ENCODE data around the gene HDHD2. TPM values are rescaled to one million over a fixed set of nuclear protein-coding genes. Genes with fewer than 3 reads are reported as not detected.
"Not testable (repeated sequence)": the region's sequence is repeated elsewhere in the genome, so short reads cannot be mapped to it uniquely, and the experiment has no call there.

HDHD2 gene, protein sequence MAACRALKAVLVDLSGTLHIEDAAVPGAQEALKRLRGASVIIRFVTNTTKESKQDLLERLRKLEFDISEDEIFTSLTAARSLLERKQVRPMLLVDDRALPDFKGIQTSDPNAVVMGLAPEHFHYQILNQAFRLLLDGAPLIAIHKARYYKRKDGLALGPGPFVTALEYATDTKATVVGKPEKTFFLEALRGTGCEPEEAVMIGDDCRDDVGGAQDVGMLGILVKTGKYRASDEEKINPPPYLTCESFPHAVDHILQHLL
- total RNA-seq = 10 to 100 TPM; 25.4 to 50.0 (median 39.8) TPM

DNA sequence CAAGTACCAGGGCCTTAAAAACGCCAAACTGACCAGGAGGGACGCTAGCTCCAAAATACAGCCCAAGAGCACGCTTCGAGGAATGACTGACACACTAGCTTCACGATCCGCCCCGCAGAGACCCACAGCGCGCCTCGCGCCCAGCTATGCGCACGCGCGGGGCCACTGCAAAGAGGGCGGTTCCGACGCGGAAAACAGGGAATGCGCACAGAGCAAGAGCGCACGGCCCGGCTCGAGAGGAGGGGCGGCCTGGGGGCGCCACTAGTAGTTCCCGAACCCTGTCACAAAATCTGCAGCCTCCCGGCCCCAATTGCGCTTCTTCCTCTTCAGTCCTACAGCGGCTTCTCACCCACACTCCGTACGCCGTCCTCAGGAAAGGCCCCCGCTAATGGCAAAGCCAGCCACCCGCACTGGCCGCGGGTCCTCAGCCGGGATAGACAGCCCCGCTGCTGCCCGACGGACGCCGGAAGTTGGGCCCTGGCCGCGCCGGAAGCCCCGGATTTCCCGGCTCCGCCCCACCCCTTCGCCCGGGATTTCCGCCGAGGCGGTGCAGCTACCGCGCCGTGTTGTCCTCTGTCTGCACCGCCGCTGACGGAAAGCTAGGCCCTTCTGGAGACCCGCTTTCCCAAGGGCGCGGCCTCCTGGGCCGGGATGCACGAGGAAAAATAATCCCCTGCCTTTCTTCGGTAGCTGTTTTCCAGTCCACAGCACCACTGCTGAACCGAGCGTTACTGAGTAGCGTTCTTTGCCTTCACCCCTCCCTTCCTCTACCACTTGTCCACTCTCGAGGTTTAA, at the start of gene HDHD2:
TSS of gene HDHD2 (minus strand) at position 472 of the 795 bp plus-strand sequence. CDS start 14,061 bp downstream, outside the sequence.
- peak; percentile 89 to 96 (median 94) for ATAC-seq (replicated peaks in 6 of 8)
- H3K4me3 ChIP-seq = peak within 1 kb of the TSS; percentile 61 to 98 (median 70)
- H3K4me1 ChIP-seq (replicated peaks in 1 of 2) = peaks cover 4 to 9% of the 10 kb centered on the region in 2 donors
- 0 to 7% (median 1%) methylated on average over 2 to 17 of the region's 70 CpGs; no CpG with 5 or more reads in 4 of the 10 experiments for WGBS, 10 experiments
- in situ Hi-C loops (cut with MboI; ENCODE audit: low pct_unique_long_range_greater_than_20kb in 2 of 9, low sequenced_read_pairs in 9 of 9, unreplicated experiment in 9 of 9) = no loop called here
- H3K27ac ChIP-seq = peak within 1 kb of the TSS; percentile 87 to 95

DNA sequence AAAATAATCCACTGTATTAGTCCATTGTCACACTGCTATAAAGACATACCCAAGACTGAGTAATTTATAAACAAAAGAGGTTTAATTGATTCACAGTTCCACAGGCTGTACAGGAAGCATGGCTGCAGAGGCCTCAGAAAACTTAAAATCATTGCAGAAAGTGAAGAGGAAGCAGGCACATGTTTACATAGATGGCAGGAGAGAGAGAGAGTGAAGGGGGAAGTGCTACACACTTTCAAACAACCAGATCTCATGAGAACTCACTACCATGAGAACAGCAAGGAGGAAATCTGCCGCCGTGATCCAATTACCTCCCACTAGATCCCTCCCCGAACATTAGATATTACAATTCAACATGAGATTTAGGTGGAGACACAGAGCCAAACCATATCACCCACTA, 45.7 kb upstream of the HDHD2 start:
- in situ Hi-C loops (cut with MboI; ENCODE audit: low pct_unique_long_range_greater_than_20kb in 2 of 9, low sequenced_read_pairs in 9 of 9, unreplicated experiment in 9 of 9) = not testable (repeated sequence)
- 0 to 100% (median 82%) methylated on average over 1 to 3 of the region's 3 CpGs; no CpG with 5 or more reads in 5 of the 10 experiments for WGBS, 10 experiments

DNA sequence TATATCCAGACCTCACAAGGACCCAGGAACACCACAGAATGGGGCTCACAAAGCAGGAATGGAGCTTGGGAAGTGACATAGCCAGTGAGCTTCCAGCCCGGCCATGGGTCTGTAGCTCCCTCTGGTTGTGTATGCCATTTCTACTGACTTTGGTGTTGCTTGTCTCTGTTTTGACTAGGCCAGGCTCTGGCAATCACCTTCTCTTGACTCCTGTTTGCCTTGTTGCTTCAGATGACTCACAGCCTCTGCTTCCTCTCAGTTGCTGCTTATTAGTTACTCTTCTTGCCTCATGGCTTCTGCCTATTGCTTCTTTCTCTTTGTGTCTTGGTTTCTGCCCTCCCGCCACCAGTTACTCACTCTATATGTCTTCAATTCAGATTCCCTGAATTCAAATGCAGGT, 41.7 kb upstream of the HDHD2 start:
- 50 to 100% (median 81%) methylated on average over 1 to 2 of the region's 2 CpGs; no CpG with 5 or more reads in 2 of the 10 experiments for WGBS, 10 experiments
- no peak for ATAC-seq (replicated peaks in 6 of 8)
- Histone ChIP-seq H3K27ac (no peak overlapping the region), H3K4me3 (no peak overlapping the region), H3K4me1 (replicated peaks in 1 of 2) (no peaks in the 10 kb centered on the region)
- in situ Hi-C loops (cut with MboI; ENCODE audit: low pct_unique_long_range_greater_than_20kb in 2 of 9, low sequenced_read_pairs in 9 of 9, unreplicated experiment in 9 of 9) = no loop called here

More for the DNA sequence above, 45.7 kb upstream of the HDHD2 start:
- H3K27ac ChIP-seq; H3K4me3 ChIP-seq; H3K4me1 ChIP-seq (replicated peaks in 1 of 2); ATAC-seq (replicated peaks in 6 of 8): not testable (repeated sequence)

DNA sequence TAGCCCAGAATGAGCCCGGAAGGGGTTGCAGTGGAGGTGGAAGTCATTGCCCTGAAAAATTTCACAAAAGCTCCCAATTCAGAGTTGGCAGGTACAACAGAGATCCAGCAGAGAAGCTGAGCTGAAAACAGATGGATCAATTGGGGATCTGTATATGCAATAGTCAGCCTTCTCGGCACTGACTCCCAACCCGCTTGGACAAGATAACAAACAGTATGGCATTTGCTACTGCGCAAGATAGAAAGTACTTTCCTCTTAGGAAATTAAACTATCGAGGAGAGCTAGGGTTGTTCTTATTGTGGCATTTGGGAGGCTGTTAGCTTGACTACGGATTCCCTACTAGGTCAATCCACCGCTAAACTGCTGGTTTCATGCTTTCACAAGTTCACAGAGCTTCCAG, 37.4 kb upstream of the HDHD2 start:
- in situ Hi-C loops (cut with MboI; ENCODE audit: low pct_unique_long_range_greater_than_20kb in 2 of 9, low sequenced_read_pairs in 9 of 9, unreplicated experiment in 9 of 9) = no loop called here
- no peak for ATAC-seq (replicated peaks in 6 of 8)
- WGBS, 10 experiments = 55 to 100% (median 88%) methylated on average over 2 to 7 of the region's 7 CpGs; no CpG with 5 or more reads in 2 of the 10 experiments
- H3K4me1 ChIP-seq (replicated peaks in 1 of 2) = no peaks in the 10 kb centered on the region
- H3K4me3 ChIP-seq = no peak overlapping the region
- no peak overlapping the region for H3K27ac ChIP-seq

DNA sequence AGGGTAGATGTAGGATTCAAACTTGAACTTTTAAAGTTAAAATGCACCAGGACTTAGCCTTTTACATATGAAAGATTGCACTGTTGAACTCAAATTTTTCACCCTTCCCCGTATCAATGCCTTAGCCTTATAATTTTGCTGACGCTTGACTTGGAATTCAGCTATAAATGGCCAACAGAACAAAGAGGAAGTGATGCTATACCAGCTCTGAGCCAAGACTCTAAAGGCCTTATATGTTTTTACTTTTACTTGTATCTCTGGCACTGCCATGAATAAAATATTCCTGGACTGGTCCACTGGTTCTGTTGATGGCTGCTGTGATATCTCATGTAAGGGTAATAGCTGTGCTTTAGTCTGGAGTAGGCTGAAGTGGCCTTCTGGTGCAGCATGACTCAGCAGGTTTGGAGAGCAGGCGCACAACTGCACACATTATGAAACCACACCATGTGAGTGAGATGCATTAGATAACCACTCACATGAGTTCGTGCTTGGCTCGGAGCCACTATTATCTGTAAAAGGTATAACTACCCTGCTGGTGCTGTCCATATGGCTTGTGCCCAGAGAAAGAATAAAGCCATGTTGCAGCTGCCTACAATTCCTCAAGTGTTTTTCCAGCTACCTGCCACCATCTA, 34.2 kb upstream of the HDHD2 start:
- in situ Hi-C loops (cut with MboI; ENCODE audit: low pct_unique_long_range_greater_than_20kb in 2 of 9, low sequenced_read_pairs in 9 of 9, unreplicated experiment in 9 of 9) = no loop called here
- WGBS, 10 experiments = 34 to 90% (median 83%) methylated on average over 1 to 5 of the region's 5 CpGs; no CpG with 5 or more reads in 3 of the 10 experiments
- Histone ChIP-seq H3K4me3 (no peak overlapping the region), H3K27ac (no peak overlapping the region), H3K4me1 (replicated peaks in 1 of 2) (peaks cover 0 to 3% of the 10 kb centered on the region in 2 donors)
- ATAC-seq (replicated peaks in 6 of 8) = peak in 6 of 8 experiments; percentile 32 to 86 (median 62)

DNA sequence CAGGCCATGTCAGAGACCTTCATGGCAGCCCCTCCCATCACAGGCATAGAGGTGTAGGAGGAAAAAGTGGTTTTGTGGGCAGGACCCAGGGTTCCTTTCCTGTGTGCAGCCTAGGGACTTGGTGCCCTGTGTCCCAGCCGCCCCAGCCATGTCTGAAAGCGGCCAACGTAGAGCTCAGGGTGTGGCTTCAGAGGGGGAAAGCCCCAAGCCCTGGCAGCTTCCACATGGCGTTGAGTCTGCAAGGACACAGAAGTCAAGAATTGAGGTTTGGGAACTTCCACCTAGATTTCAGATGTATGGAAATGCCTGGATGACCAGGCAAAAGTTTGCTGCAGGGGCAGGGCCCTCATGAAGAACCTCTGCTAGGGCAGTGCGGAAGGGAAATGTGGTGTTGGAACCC, 31.9 kb upstream of the HDHD2 start:
- ATAC-seq (replicated peaks in 6 of 8); in situ Hi-C loops (cut with MboI; ENCODE audit: low pct_unique_long_range_greater_than_20kb in 2 of 9, low sequenced_read_pairs in 9 of 9, unreplicated experiment in 9 of 9); H3K4me1 ChIP-seq (replicated peaks in 1 of 2); H3K27ac ChIP-seq; H3K4me3 ChIP-seq: not testable (repeated sequence)
- WGBS, 10 experiments = 25 to 100% (median 80%) methylated on average over 1 to 3 of the region's 5 CpGs; no CpG with 5 or more reads in 5 of the 10 experiments

DNA sequence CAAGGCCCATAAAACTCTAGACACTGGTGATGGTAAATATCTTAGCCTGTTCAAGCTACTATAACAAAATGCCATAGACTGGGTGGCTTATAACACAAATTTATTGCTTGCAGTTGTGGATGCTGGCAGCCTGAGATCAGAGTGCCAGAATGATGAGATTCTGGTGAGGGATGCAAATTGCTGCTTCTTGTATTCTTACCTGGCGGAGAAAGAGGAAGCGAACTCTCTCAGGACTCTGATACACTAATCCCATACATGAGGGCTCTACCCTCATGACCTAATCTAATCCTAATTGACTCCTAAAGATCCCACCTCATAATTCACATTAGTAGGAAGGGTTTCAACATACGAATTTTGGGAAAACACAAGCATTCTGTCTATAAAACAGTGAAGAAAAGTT, 30.5 kb upstream of the HDHD2 start:
- in situ Hi-C loops (cut with MboI; ENCODE audit: low pct_unique_long_range_greater_than_20kb in 2 of 9, low sequenced_read_pairs in 9 of 9, unreplicated experiment in 9 of 9) = no loop called here
- ATAC-seq (replicated peaks in 6 of 8) = no peak
- Histone ChIP-seq H3K4me1 (replicated peaks in 1 of 2) (peaks cover 0 to 3% of the 10 kb centered on the region in 2 donors), H3K4me3 (no peak overlapping the region), H3K27ac (no peak overlapping the region)
- 0 to 100% (median 81%) methylated on average over 1 to 3 of the region's 3 CpGs; no CpG with 5 or more reads in 3 of the 10 experiments for WGBS, 10 experiments

DNA sequence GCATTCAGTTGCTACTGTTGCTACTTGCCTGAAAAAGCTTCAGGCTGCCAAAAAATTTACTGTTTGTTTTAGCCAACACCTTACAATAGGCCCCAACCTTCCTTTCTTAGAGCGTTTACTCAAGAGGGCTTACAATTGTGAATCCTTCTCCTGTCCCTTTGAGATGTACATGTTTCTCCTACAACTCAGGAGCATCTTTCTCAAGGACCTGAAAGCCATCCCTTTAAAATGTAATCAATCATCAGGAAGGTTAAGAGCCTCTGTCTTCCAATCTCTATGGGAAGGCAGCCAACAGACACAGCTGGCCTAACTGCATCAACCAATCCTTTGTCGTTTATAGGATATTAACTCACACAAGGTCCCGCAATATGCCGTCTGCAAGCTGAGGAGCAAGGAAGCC, 29.2 kb upstream of the HDHD2 start:
- H3K27ac ChIP-seq = no peak overlapping the region
- in situ Hi-C loops (cut with MboI; ENCODE audit: low pct_unique_long_range_greater_than_20kb in 2 of 9, low sequenced_read_pairs in 9 of 9, unreplicated experiment in 9 of 9) = no loop called here
- H3K4me1 ChIP-seq (replicated peaks in 1 of 2) = peaks cover 6 to 8% of the 10 kb centered on the region in 2 donors
- peak in 1 of 8 experiments; percentile 69 for ATAC-seq (replicated peaks in 6 of 8)
- WGBS, 10 experiments = 0 to 57% (median 43%) methylated on average over 1 to 4 of the region's 4 CpGs
- H3K4me3 ChIP-seq = no peak overlapping the region

DNA sequence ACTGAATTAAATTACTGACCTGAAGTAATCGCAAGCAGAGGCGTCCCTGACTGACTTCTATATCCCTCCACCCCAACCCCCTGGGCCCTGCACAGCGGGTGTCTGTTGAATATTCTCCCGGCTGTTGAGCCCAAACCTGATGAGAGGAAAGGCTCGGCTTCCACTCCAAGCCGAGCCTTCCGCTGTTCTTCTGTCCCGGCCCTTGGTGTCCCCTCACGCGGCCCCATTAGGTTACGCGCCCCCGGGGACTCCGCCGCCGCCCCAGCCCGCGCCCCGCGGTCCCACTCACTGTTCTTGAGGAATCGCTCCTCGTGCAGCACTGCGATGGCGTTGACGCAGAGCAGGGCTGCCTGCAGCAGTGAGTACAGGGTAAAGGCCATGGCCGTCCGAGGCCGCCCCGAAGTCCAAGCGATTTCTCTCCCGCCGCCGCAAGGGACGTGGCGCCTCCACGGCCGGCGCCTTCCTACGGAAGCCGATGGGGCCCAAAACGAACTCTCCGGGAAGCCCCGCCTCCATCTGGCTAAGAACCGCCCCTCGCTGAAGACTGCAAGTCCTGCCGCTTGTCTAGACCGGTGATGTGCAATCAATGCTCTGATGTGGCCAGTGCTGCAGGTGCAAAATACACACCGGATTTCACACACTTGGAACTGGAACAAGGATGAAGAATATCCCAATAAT, 25.7 kb upstream of the HDHD2 start, which contains the start of gene IER3IP1:
TSS of gene IER3IP1 (minus strand) at position 467 of the 678 bp plus-strand sequence. CDS start at position 380, 87 bp downstream.
- Histone ChIP-seq H3K4me1 (replicated peaks in 1 of 2) (peaks cover 7 to 8% of the 10 kb centered on the region in 2 donors), H3K4me3 (peak within 1 kb of the TSS; percentile 74 to 99 (median 88)), H3K27ac (peak within 1 kb of the TSS; percentile 85 to 94)
- in situ Hi-C loops (cut with MboI; ENCODE audit: low pct_unique_long_range_greater_than_20kb in 2 of 9, low sequenced_read_pairs in 9 of 9, unreplicated experiment in 9 of 9) = no loop called here
- 0 to 2% (median 0%) methylated on average over 1 to 15 of the region's 48 CpGs; no CpG with 5 or more reads in 3 of the 10 experiments for WGBS, 10 experiments
- ATAC-seq (replicated peaks in 6 of 8) = peak; percentile 74 to 93 (median 92)

DNA sequence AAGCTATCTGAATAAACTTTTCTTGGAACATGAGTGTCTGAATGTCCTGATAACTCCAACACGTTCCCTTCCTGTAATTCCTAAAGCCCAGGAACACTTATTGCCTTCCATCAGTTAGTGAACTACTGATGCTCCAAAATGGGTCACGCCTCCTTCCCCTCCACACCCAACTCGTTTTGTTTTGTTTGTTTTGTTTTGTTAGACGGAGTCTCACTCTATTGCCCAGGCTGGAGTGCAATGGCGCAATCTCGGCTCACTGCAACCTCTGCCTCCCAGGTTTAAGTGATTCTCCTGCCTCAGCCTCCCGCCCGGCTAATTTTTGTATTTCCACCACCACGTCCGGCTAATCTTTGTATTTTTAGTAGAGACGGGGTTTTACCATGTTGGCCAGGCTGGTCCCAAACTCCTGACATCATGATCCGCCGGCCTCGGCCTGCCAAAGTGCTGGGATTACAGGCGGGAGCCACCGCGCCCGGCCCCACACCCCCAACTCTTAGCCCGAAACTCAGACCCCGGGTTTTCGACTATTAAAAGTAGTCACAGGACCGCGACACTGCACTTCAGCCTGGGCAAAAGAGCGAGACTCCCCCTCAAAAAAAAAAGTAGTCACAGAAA, 25.1 kb upstream of the HDHD2 start:
- in situ Hi-C loops (cut with MboI; ENCODE audit: low pct_unique_long_range_greater_than_20kb in 2 of 9, low sequenced_read_pairs in 9 of 9, unreplicated experiment in 9 of 9) = no loop called here
- peak overlapping the region; percentile 85 to 94 for H3K27ac ChIP-seq
- WGBS, 10 experiments = 0 to 23% (median 3%) methylated on average over 1 to 23 of the region's 24 CpGs; no CpG with 5 or more reads in 1 of the 10 experiments

DNA sequence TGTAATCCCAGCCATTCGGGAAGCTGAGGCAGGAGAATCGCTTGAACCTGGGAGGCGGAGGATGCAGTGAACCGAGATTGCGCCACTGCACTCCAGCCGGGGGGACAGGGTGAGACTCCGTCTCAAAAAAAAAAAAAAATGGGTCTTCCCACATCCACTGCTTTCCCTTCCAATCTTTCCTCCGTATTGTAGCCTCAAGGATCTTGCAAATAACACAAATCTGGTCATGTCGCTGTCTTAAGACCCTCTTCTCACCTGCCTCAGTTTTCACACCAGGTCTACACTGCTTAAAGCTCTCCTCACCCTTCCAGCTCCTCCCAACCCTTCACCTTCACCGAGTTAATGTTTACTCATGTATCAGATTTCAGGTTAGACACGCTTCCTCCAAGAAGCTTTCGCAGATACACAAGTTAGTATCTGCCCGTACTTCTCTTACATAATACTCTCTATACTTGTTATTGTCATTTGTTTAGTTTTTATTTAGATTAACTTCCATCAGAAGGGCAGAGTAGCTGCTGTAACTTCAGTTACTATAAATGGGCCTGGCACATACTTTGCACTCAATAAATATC, 24.3 kb upstream of the HDHD2 start:
- peaks cover 5 to 7% of the 10 kb centered on the region in 2 donors for H3K4me1 ChIP-seq (replicated peaks in 1 of 2)
- peak overlapping the region in 3 of 5 donors; percentile 74 to 99 (median 94) for H3K4me3 ChIP-seq
- WGBS, 10 experiments = 63 to 95% (median 80%) methylated on average over 1 to 12 of the region's 13 CpGs; no CpG with 5 or more reads in 1 of the 10 experiments
- ATAC-seq (replicated peaks in 6 of 8) = no peak
- no peak overlapping the region for H3K27ac ChIP-seq
- in situ Hi-C loops (cut with MboI; ENCODE audit: low pct_unique_long_range_greater_than_20kb in 2 of 9, low sequenced_read_pairs in 9 of 9, unreplicated experiment in 9 of 9) = no loop called here

More for the DNA sequence above, 25.1 kb upstream of the HDHD2 start:
- Histone ChIP-seq H3K4me3 (peak overlapping the region; percentile 74 to 99 (median 88)), H3K4me1 (replicated peaks in 1 of 2) (peaks cover 7 to 8% of the 10 kb centered on the region in 2 donors)
- peak; percentile 3 to 29 (median 20) for ATAC-seq (replicated peaks in 6 of 8)

Measured in motor neuron (in vitro differentiated cells).